ENCODE results near the gene COX5B.

COX5B gene

DNA sequence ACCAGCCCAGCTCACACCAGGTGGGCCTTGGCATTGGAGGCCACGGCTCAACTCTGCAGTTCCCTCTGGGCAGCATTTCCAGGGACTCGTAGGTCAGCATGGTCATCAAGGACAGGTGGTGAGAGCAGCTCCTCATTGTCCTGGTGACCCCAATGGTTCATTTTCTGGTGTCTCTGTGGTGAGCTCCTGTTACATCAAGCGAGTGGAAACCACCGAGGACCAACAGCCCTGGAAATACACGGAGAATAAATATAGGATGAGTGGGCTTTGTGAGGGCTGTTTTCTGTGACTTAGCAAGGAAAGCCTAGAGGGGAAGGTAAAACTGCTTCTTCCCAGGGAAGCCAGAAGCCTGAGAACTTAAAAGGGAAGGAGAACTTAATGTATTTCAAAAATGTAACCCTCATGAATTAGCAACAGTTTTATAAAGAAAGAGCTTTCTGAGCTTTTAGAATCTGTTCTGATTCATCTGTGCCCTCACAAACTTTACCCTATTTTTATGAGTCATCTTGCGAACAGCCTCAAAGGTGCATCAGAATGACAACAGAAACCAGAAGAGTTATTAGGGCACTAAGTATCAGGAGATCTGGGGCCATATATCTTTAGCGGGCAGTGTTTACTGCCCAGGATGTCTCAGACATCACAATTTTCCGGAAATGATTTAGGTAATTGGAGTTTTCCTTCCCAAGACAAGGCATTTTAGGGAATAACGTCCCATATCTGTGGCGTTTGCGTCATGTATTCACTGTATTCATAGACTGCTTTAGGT is 42.4 kb downstream of the COX5B start:
- no peaks in the 10 kb centered on the region for H3K27me3 ChIP-seq (replicated peaks; ENCODE audit: insufficient read depth, low read length)
- H3K27ac ChIP-seq (ENCODE audit: low read length) = no peak overlapping the region
- DNase-seq = no peak
- H3K79me2 ChIP-seq (ENCODE audit: low read length) = no peaks in the 10 kb centered on the region
- TF ChIP-seq CTCF (IDR thresholded peaks at IDR 0.05; ENCODE audit: low read length) = no peak
- no peak for TF ChIP-seq EZH2 (optimal IDR thresholded peaks at IDR 0.05; ENCODE audit: low read depth, low read length)
- no peak for TF ChIP-seq EZH2phosphoT487 (IDR thresholded peaks at IDR 0.05; ENCODE audit: low read length)
- no peaks in the 10 kb centered on the region for H3K4me1 ChIP-seq (ENCODE audit: low read length)
- no peaks in the 10 kb centered on the region for H3K9me2 ChIP-seq (replicated peaks; ENCODE audit: insufficient read depth, low read length)
- H3K36me3 ChIP-seq (replicated peaks; ENCODE audit: insufficient read depth, low read length) = no peaks in the 10 kb centered on the region
- H2AFZ ChIP-seq (ENCODE audit: low read length) = no peak overlapping the region
- no peak overlapping the region for H3K9ac ChIP-seq (ENCODE audit: low read length)
- H3K4me3 ChIP-seq (ENCODE audit: low read length) = no peak overlapping the region
- H3K9me3 ChIP-seq (replicated peaks; ENCODE audit: insufficient read depth, low read length) = no peaks in the 10 kb centered on the region
- no peaks in the 10 kb centered on the region for H4K20me1 ChIP-seq (ENCODE audit: insufficient read depth, low read length)
- H3F3A ChIP-seq (ENCODE audit: insufficient read depth, low read length) = no peaks in the 10 kb centered on the region
- no peak overlapping the region for H3K4me2 ChIP-seq (ENCODE audit: low read depth, low read length)

DNA sequence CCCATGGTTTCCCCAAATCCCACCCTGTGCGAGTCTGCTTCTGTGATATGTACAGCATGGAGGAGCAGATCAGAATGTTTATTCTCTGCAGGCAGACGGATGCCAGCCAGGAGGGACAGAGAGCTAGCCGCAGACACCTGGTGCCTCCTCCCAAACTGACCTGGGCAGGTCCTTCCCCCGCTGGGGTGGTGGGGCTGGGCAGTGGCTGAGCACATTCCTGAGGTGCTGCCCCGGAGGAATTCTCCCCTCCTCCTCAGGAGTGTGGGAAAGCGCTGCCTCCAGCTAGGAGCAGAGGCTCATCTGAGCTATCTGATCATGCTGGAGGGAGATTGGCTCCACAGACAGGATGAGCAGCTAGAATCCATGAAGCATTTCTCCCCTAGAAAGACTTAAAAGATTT is 45.3 kb downstream of the COX5B start:
- H4K20me1 ChIP-seq (ENCODE audit: insufficient read depth, low read length) = no peaks in the 10 kb centered on the region
- DNase-seq = no peak
- H3K27ac ChIP-seq (ENCODE audit: low read length) = no peak overlapping the region
- H3K79me2 ChIP-seq (ENCODE audit: low read length) = no peaks in the 10 kb centered on the region
- no peak for TF ChIP-seq CTCF (IDR thresholded peaks at IDR 0.05; ENCODE audit: low read length)
- no peak for TF ChIP-seq EZH2 (optimal IDR thresholded peaks at IDR 0.05; ENCODE audit: low read depth, low read length)
- TF ChIP-seq EZH2phosphoT487 (IDR thresholded peaks at IDR 0.05; ENCODE audit: low read length) = no peak
- no peaks in the 10 kb centered on the region for H3K4me1 ChIP-seq (ENCODE audit: low read length)
- no peaks in the 10 kb centered on the region for H3F3A ChIP-seq (ENCODE audit: insufficient read depth, low read length)
- no peaks in the 10 kb centered on the region for H3K9me3 ChIP-seq (replicated peaks; ENCODE audit: insufficient read depth, low read length)
- no peak overlapping the region for H2AFZ ChIP-seq (ENCODE audit: low read length)
- no peak overlapping the region for H3K9ac ChIP-seq (ENCODE audit: low read length)
- H3K36me3 ChIP-seq (replicated peaks; ENCODE audit: insufficient read depth, low read length) = no peaks in the 10 kb centered on the region
- H3K4me2 ChIP-seq (ENCODE audit: low read depth, low read length) = no peak overlapping the region
- no peaks in the 10 kb centered on the region for H3K9me2 ChIP-seq (replicated peaks; ENCODE audit: insufficient read depth, low read length)
- H3K4me3 ChIP-seq (ENCODE audit: low read length) = no peak overlapping the region
- H3K27me3 ChIP-seq (replicated peaks; ENCODE audit: insufficient read depth, low read length) = no peaks in the 10 kb centered on the region

DNA sequence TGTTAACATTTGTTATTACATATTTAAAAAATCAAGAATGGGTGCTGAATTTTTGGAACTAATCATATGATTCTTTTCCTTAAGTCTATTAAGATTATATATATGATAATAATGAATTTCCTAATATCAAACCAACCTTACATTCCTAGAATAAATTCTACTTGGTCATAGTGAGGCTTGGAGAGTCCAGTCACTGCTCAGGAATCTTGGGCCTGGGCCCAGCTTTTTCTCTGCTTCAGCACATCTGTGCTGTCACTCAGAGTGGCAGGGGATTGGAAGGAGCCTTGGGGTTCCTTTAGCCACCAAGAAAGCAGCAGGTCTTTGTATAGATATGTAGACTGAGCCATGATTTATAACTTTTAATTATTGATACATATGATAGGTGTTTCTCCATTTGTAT is 47.6 kb downstream of the COX5B start:
- Histone ChIP-seq H3K9ac (ENCODE audit: low read length) (no peak overlapping the region), H3K4me3 (ENCODE audit: low read length) (no peak overlapping the region), H2AFZ (ENCODE audit: low read length) (no peak overlapping the region), H3F3A (ENCODE audit: insufficient read depth, low read length) (no peaks in the 10 kb centered on the region), H3K4me1 (ENCODE audit: low read length) (no peaks in the 10 kb centered on the region), H3K27me3 (replicated peaks; ENCODE audit: insufficient read depth, low read length) (no peaks in the 10 kb centered on the region), H3K79me2 (ENCODE audit: low read length) (no peaks in the 10 kb centered on the region), H3K9me2 (replicated peaks; ENCODE audit: insufficient read depth, low read length) (no peaks in the 10 kb centered on the region), H3K27ac (ENCODE audit: low read length) (no peak overlapping the region), H3K36me3 (replicated peaks; ENCODE audit: insufficient read depth, low read length) (no peaks in the 10 kb centered on the region), H3K4me2 (ENCODE audit: low read depth, low read length) (no peak overlapping the region), H3K9me3 (replicated peaks; ENCODE audit: insufficient read depth, low read length) (no peaks in the 10 kb centered on the region), H4K20me1 (ENCODE audit: insufficient read depth, low read length) (no peaks in the 10 kb centered on the region)
- TF ChIP-seq EZH2 (optimal IDR thresholded peaks at IDR 0.05; ENCODE audit: low read depth, low read length) = no peak
- no peak for DNase-seq

- no peaks in the 10 kb centered on the region for H3K4me1 ChIP-seq (ENCODE audit: low read length)
- no peak overlapping the region for H2AFZ ChIP-seq (ENCODE audit: low read length)
- H3K4me3 ChIP-seq (ENCODE audit: low read length) = no peak overlapping the region
- TF ChIP-seq EZH2 (optimal IDR thresholded peaks at IDR 0.05; ENCODE audit: low read depth, low read length) (no peak), CTCF (IDR thresholded peaks at IDR 0.05; ENCODE audit: low read length) (no peak), EZH2phosphoT487 (IDR thresholded peaks at IDR 0.05; ENCODE audit: low read length) (no peak)
- H3K27ac ChIP-seq (ENCODE audit: low read length) = no peak overlapping the region
- H3K9me2 ChIP-seq (replicated peaks; ENCODE audit: insufficient read depth, low read length) = no peaks in the 10 kb centered on the region
- H3K4me2 ChIP-seq (ENCODE audit: low read depth, low read length) = no peak overlapping the region
- no peaks in the 10 kb centered on the region for H4K20me1 ChIP-seq (ENCODE audit: insufficient read depth, low read length)
- no peaks in the 10 kb centered on the region for H3K9me3 ChIP-seq (replicated peaks; ENCODE audit: insufficient read depth, low read length)
- H3K9ac ChIP-seq (ENCODE audit: low read length) = no peak overlapping the region
- H3K27me3 ChIP-seq (replicated peaks; ENCODE audit: insufficient read depth, low read length) = no peaks in the 10 kb centered on the region
- no peaks in the 10 kb centered on the region for H3K79me2 ChIP-seq (ENCODE audit: low read length)
- no peaks in the 10 kb centered on the region for H3K36me3 ChIP-seq (replicated peaks; ENCODE audit: insufficient read depth, low read length)
- no peaks in the 10 kb centered on the region for H3F3A ChIP-seq (ENCODE audit: insufficient read depth, low read length)
- DNase-seq = no peak
These were observed 49.9 kb downstream of the COX5B start for GRCh38 chr2:97695744-97696143.

Data from MM.1S (cell line).